GM21367 (cell line): ENCODE results near the gene CRBN.
A peak's percentile ranks its signal among the peaks of the same experiment; 100 is the strongest.

Experiments
- ATAC-seq: cut with Tn5 transposase; IDR thresholded peaks from one replicate; pipeline ENCODE4 v1.9.1; 2021; ENCODE audit not compliant: unreplicated experiment

Gene CRBN

DNA sequence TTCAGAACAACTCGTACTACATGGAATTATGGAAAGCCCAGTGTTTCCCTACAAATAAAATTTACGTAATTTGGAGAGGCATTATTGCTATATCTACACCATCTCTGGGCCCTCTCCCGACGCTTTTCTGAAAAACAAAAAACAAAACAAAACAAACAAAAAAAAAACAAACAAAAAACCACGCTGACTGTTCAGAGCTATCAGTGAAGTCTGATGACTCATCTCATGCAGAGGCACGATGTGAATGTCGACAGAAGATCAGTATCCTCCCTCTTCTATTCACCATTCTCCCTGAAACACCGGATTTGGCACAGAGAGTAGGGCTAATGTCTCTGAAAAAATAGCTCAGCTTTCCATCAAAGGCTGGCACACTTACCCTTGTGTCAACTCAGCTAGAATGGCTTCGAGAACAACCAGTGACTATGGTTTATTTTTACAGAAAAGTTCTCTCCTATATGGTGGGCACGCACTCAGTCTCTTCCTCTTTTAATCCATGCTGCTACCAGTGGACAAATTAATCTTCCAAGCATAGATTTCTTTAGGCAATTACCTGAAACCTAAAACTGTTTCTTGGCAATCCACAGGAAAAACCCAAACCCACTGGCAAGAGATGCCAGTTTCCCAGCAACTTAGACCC lies 1.5 kb downstream of the CRBN start:
- ATAC-seq, result no peak

GRCh38 chr3:3172627-3173026 lies 6.9 kb downstream of the CRBN start:
- ATAC-seq, result no peak

DNA sequence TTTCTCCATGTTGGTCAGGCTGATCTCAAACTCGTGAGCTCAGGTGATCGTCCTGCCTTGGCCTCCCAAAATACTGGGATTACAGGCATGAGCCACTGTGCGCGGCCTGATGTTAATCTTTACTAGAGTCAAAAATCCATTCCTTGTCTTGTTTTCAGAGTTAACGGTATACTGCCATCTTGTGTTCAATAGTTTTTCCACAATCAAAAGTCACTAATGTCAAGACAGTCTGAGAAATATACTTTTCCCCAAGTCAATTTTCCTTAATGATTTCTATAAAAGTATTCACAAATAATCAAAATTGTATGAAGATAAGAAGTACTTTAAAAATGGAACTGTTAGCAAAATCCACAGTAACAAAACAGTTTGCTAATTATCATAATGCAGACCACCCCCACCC lies 8.5 kb downstream of the CRBN start:
- ATAC-seq, result peak; percentile 48

DNA sequence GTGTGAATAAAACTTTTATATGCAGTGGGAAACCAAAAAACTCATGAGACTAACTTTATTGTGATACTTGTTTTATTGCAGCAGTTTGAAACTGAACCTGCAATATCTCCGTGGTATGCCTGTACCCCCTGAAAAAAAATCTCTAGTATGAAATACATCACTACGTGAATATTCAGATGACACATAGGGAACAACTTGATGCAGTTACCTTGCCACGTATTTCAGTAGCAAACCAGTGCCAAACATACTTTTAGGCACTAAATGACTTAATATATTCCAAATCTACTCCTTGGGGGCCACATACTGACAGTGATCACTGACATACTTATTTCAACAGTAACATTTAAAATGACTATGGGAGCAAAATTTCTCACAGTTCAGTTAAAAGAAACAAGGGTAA lies 13.8 kb downstream of the CRBN start:
- ATAC-seq, result no peak

- no peak for ATAC-seq
Observed at GRCh38 chr3:3165241-3165640, 14.2 kb downstream of the CRBN start.

DNA sequence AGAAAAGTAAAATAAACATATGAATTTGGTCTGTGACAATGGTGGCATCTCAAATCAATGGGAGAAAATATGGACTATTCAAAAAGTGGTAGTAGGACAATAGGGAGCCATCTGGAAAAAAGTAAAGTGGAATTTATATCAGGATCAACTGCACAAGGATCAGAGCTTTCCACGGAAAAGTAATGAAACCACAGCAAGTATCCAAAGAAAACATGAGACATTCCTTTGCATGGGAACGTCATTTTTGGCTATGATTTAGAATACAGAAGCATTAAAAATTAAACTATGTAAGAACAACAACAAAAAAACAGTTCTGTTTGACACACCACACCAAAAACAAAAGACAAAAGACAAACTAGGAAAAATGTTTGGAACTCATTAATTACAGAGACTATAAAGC lies 18.7 kb downstream of the CRBN start:
- no peak for ATAC-seq

DNA sequence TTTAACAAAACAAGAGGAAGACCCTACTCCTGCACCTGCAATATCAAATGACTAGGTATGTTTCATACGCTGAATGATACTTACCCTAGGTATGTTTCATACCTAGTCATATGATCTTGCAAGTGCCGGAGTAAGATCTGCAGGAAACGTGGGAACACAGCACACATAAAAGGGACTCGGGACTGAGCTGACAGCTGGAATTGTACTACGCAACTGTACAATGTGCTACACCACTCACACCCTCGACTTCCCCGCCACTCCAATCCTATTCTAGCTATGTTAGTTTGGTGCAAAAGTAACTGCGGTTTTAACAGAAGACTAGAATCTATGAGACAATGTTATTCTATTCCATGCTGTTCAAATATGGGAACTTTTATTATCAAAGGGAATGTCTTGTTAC lies 22.0 kb downstream of the CRBN start:
- no peak for ATAC-seq

- no peak for ATAC-seq
Observed at GRCh38 chr3:3154879-3155610, 24.4 kb downstream of the CRBN start.

GRCh38 chr3:3151513-3151912 lies 28.0 kb downstream of the CRBN start:
- ATAC-seq, result no peak

GRCh38 chr3:3149560-3149959 lies 29.9 kb downstream of the CRBN start:
- no peak for ATAC-seq

GRCh38 chr3:3145831-3146230 lies 33.7 kb downstream of the CRBN start:
- ATAC-seq, result no peak

GRCh38 chr3:3141939-3142338 lies 37.6 kb downstream of the CRBN start:
- ATAC-seq, result no peak

DNA sequence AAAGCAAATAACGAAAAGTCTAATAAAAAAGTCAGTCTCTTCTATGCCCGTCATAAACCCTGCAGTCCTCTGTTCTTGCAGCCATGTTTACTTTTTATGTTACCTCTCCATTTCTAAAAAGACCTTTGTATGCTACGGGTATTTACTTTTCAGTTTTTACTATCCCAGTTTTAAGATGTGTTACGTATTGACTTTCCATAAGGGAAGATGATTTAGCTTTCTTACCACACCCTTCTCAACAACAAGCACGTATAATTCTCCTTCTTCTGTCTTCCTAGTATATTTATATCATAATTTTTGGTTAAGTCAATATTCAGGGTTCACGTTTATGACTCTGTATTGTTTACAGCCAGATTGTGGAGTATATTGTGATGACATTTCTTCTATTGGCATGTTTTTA lies 42.0 kb downstream of the CRBN start:
- no peak for ATAC-seq

GRCh38 chr3:3134750-3135448 lies 44.6 kb downstream of the CRBN start:
- no peak for ATAC-seq

GRCh38 chr3:3133500-3133899 lies 46.0 kb downstream of the CRBN start:
- ATAC-seq, result no peak

DNA sequence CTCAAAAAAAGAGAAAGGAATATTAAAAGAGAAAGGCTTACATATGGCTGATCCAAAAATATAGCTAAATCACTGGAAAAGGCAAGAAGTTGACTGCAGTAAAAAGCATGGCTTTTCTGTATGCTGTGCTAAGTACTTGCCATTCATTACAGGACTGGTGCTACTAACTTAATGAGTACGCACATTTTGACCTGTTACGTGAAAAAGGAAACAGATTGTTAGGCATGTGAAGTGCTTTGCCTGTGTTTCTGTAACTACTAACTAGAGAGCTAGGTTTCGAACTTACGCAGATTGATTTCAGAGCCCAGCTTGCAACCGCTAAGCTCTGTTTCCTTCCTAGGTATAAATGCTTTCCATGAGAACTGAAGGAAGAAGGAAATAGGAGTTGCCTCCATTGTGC lies 49.9 kb downstream of the CRBN start:
- ATAC-seq, result no peak

GRCh38 chr3:3127432-3128010 lies 52.0 kb downstream of the CRBN start:
- no peak for ATAC-seq

GRCh38 chr3:3126477-3127431 lies 52.7 kb downstream of the CRBN start, which contains the start of gene TRNT1:
TSS of gene TRNT1 (plus strand) at chr3:3126940. CDS start at chr3:3129041, 2,101 bp downstream.
- ATAC-seq, result peak; percentile 96

GRCh38 chr3:3125977-3126376 lies 53.5 kb downstream of the CRBN start:
- no peak for ATAC-seq

DNA sequence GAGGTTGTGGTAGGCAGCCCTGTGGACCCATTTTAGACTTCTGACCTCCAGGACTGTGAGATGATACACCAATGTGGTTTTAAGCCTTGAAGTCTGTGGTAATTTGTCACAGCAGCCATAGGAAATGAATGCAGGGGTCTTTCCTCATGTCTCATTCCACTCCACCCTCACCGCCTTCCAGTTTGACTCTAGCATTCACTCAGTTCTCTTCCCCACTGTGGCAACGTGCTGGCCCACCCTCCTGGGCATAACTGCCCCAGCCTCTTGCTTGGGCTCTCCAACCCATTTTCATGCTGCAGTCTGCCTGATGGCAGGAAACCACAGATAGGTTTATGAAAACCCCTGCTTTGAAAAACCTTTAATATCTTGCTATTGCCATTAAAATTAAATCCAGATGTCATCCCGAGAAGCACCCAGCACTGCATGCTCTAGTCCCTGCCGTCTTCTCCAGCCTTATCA lies 60.1 kb downstream of the CRBN start:
- ATAC-seq, result no peak

DNA sequence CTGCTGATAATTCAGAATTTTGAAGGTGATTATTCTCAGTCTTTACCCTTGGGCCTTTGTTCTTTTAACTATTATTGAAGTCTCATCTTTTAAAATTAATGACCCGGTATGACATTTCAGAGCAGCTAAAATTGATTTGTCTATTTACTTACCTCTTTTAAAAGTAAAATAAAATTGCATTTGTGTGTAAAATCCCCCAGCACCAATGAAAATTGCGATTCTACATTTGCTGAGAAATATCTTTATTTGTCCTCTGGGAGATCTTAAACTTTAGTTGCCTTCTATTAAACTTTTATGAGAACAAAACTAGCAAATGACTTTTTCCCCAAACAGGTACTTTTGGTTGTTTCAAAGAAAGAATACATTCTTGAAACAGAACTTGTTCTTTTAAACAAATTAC lies 61.8 kb downstream of the CRBN start:
- no peak for ATAC-seq
